COLO668 (cell line): ENCODE results near the gene LAMA2.

Source experiments
- DNase-seq: peaks from one replicate; lab custom pipeline; 2025; ENCODE audit not compliant: unreplicated experiment; lab: John Stamatoyannopoulos, UW

LAMA2 gene

DNA sequence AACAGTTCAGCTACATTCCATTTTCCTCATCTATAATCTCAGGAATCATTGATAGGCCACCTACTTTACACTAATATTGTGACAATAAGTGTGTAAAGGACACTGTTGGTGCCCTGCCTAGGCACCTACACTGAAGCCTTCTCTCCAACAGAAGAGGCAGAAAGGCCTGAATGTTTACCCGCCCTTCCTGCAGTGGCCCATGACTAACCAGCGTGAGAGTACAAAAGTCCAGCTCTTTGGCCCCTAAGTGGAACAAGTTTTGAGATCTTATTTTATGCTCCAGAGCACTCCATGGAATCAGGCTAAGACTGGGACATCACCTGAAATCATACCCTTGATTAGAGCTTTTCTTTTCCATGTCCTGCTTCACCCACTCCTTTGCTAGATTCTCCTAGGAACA lies 467.3 kb downstream of the LAMA2 start:
- no peak for DNase-seq

DNA sequence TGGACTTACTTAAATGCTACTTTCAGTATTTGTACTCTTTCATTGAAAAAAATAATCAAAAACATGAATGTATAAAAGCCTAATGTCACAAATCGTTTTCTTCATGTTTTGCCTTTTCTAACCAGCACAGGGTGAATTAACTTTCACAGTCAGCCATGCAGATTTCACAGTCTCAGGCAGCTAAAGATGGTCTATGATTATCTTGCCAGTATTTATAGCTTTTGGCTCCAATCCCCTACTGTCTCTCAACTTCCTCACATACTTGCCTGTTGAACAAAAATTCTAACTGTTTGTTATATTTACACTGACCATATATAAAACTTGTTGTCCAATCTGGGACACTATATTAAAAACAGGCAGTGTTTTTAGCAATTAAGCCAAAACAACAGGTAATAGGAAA lies 468.9 kb downstream of the LAMA2 start:
- DNase-seq: no peak

DNA sequence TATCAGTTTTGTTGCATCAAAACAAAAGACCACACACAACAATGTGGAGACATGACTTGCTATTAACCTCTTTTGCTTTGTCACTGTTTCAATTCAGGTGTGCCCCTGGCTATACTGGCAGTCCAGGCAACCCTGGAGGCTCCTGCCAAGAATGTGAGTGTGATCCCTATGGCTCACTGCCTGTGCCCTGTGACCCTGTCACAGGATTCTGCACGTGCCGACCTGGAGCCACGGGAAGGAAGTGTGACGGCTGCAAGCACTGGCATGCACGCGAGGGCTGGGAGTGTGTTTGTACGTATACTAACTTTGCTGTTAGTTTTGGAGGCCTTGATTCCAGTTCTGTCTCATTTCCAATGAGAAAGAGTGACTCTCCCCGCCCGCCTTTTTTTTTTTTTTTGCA lies 470.1 kb downstream of the LAMA2 start:
- DNase-seq: no peak

DNA sequence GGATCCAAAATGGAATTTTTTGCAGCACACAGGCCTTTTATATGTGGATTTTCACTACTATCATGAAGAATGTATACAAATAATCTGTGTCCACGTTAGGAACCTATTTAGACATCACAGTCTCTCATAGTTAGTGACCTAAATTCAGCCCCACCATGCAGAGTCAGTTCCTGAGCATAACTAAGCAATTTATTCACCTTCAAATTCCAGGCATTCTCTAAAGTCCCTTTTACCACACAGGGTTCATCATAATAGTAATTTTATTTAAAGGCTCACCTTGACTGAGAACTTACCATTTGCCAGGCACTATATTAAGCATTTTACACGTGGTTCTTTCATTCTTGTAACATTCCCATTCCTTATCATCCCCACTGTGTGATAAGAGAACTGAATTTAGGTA lies 473.2 kb downstream of the LAMA2 start:
- DNase-seq: no peak

DNA sequence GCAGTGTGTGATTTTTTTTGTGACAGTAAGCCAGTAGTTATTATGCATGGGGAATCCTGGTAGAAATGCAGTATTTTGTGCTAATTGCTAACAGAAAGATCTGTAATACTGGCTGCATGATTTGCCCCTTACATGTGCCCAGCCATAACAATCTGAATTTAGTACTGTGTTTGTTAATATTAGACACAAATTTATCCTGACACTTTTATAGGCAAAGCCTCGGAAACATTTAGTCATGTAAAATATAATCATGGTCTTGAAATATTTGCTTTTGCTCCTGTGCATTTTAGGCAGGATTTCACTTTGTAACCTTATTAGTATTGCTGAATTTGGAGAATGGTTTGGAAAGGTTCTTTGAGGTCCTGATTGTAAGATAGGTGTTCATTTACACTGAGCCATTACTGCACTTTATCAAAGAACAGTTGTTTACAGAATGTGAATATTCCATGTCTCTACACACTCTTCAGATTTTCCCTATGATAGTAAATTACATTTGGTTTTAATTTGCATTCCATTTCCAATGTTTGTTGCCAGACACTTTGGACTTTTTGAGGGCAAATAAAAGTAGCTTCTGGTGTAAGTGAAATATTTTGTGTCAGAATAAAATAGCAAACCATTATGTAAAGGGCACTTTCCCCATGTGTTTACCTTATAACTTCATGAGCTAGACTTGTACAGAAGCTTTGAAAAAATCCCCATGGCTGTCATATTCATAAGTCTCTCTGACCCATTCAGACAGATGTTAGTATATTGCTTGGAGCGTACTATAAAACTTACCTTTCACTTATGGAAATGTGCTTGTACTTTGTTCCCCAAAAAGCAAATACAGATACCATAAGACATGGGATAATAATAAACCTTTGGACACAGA lies 477.1 kb downstream of the LAMA2 start:
- no peak for DNase-seq

DNA sequence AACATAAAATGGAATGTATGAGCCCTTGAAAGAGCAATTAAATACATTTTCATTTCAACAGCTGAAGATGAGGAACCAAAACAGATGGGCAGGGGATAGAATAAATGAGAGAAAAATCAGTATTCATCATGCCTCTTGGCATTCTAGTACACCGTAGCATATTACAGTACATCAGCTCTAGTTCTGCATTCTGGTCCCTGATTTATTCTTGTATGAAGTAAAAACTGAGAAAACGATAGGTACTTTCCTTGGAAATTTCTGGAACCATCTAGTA lies 477.7 kb downstream of the LAMA2 start:
- DNase-seq: no peak

DNA sequence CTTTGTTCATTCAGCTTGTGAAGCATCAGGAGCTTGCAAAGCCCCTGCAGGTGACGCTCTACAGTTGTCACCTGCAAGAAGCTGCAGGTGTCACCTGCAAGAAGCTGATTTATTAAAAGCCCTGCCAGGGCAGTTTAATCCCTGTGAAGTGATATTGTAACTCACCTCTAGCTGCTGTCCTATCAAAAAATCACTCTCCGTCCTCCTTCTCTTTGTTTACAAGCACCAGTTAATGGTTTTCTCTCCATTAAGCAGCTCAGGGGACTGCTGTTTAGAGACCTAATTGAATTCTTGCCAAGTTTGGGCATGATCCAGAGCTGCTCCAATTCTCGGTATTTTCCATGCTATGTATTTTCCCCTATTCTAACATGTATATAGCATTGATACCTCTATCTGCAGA lies 481.1 kb downstream of the LAMA2 start:
- no peak for DNase-seq

DNA sequence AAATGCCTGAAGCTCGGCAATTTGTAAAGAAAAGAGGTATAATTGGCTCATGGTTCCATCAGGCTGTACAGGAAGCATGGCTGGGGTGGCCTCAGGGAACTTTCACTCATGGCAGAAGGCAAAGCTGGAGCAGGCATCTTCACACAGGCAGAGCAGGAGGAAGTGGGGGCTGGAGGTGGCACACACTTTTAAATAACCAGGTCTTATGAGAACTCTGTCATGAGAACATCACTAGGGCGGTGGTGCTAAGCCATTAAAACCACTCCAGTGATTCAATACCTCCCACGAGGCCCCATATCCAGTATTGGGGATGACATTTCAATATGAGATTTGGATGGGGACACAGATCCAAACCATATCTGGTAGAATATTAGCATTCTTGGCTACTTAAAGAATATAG lies 481.8 kb downstream of the LAMA2 start:
- DNase-seq: no peak

DNA sequence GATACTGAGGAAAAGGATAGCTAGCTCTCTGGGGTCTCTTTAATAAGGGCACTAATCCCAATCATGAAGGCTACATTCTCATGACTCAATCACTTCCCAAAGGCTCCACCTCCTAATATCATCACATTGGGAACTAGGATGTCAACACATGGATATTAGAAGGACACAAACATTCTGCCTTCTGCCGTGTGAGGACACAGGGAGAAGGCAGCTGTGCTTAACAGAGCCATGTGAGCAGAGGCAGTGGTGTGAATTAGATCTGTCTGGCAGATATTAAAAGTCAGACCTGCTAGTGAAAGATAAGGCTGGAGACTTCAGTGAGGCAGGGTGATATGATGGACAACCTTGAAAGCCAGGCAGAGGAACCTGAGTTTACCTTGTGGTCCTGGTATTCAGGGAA lies 485.1 kb downstream of the LAMA2 start:
- DNase-seq: no peak

DNA sequence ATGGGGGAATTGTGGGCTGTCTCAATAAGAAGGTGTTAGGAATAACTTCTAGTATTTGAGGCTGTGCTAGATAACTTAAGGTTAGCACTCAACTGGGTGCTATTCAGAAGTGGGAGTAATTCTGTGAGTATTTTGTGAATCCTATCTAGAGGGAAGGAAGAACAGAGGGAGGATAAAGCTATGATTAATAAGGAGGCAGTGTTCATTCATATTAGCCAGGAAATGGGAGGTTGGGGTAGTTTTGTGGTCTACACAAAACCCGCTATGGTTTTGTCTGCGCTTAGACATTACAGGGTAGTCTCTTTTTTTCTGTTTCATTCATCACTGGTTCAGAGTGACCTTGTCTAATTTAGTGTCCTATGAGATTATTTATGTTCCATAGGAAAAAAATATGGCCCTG lies 486.0 kb downstream of the LAMA2 start:
- DNase-seq: no peak

DNA sequence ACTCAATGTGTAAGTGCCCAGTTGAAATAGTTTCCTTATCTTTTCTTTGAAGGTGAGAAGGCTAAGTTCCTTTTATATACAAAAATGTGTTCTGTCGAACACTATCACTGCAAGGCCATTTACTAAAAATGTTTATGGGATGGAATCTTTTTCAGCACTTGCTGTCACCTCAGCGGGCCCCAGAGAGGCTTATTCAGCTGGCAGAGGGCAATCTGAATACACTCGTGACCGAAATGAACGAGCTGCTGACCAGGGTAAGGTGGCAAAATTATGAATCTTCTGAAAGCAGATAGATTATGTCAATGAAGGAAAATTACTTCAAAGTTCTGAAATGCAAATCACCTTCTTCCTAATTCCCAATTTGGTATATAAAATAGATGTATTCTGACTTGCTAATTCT lies 486.8 kb downstream of the LAMA2 start:
- no peak for DNase-seq

DNA sequence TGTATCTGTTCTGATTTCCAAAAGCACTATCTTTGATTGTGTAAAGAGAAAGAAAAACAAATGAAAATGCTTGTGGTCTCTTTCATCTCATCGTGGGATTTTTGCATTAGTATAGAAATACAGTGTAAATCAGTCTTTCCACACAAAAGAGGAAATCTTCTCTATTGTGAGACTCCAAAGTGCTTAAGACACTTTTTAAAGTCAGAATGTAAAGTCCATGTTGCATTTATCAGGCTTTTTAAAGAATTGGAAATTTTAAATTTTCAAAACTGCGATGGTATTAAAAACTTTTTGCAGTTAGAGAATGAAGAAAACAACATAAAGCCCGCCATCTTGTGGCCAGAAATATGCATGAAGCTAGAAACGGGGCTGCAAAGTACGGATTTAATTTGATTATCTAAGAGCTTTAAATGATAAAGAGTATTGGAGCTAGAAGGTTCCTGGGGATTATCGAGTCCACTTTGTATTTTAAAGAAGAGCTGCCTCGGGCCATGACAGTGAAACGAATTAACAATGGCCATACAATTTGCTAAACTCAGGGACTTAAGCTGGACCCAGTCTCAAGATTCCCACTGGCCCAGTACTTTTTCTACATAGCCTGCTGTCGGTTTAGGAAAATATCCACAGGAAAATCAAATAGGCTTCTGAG lies 487.5 kb downstream of the LAMA2 start:
- no peak for DNase-seq

DNA sequence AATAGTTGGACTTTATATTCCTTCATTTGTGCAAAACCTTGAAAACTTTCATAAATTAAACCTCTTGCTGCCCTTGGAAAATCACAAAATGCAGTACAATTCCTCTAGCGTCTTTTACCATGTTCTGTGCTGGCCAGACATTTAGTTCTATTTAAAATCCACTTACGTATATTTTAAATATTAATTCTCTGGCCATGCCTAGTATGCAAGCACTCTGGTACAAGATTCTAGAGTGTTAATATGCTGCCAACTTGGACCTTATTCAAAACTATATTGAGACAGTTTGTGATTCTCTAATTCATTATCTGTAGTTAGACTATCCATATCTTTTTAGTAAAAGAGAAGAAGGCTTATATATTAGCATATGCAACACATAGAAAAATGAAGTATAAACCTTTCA lies 498.9 kb downstream of the LAMA2 start:
- no peak for DNase-seq

DNA sequence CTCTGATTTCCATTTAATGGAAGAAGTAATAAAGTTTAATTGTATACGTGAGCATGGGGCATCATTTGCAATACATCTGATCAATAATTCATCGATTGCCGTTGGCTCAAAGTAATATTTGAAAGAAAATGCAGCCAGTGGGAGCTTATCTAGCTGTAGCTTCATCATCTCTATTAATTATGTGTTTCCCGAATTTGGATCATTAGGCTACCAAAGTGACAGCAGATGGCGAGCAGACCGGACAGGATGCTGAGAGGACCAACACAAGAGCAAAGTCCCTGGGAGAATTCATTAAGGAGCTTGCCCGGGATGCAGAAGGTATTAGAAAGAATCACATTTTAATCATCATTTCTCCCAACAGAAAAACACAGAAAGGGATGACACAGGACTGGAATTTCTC lies 500.0 kb downstream of the LAMA2 start:
- DNase-seq: no peak

DNA sequence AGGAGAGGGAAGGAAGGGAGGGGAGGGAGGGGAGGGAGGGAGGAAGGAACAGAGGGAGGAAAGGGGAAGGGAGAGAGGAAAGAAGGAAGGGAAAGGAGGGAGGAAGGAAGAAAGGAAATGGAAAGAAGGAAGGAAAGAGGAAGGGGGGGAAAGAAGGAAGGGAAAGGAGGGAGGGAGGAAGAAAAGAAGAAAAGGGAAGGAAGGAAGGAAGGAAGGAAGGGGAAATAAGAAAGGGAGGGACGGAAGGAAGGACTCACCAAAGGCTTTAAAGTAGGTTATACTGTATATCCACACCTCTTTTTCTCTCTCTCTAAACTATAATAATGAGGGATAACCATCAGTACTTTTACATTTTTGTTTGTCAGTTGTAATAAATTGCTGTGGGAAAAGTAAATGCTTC lies 502.2 kb downstream of the LAMA2 start:
- no peak for DNase-seq

DNA sequence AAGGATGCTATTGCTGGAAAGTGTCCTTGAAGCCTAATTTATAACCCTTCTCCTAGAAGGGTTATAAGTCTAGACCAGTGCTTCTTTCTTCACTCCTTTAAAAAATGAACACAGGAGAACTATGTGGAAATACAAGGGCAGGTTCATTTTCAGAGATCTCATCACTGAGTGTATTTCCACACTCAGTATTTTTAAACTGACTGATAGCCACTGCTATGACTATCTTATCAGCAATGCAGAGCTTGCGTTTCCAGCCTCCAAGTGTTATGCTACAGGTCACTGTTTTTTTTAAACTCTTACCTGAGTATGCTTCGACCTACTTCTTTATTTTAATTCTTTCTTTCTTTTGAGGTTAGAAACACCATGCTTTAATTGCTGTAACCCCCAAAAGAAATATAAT lies 508.0 kb downstream of the LAMA2 start:
- no peak for DNase-seq

DNA sequence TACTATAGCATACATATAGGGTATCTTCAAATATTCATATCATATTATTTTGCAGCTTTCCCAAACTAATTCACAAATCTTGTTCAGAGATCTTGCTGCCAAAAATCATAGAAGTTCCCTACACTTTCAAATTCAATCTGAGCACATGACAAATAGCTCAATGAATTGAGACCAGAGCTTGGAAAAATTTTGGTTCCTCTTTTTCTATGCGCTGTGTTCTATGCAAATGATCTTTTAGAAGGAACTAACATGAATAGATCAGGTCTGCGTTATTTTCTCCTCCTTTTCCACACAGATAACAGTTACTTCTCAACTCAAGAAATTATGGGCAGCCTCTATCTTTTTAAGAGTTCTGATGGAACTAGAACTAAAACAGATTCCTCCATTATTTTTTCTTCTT lies 510.7 kb downstream of the LAMA2 start:
- no peak for DNase-seq

DNA sequence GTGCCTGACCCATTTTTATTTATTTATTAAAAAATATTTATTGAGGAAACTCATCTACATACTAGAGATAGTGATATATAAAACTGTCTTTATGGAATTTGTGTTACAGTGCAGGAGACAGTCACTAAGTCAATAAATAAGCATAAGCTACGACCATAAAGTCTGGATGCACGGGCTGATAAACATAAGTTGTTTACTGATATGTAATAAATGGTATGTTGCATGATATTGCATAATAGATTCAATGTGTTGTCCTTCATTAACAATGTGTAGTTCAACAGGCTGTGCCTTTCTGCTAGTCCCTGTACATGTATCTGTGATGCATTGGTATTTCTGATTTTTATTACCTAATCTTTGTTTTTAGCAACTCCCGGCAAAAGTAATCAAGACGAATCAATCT lies 515.8 kb downstream of the LAMA2 start:
- no peak for DNase-seq

DNA sequence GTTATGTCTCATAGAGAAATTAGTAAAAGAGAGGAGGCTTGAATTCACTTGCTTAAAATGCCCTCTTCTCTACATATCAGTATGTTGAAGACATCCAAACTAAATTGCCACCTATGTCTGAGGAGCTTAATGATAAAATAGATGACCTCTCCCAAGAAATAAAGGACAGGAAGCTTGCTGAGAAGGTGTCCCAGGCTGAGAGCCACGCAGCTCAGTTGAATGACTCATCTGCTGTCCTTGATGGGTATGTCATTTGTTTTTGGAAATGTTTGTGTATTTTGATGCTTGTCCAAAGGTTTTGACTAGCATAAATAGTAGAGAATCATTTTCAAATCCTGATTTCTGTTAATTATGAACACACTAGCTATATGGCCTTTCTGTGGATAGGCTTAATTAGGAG lies 519.3 kb downstream of the LAMA2 start:
- DNase-seq: no peak

DNA sequence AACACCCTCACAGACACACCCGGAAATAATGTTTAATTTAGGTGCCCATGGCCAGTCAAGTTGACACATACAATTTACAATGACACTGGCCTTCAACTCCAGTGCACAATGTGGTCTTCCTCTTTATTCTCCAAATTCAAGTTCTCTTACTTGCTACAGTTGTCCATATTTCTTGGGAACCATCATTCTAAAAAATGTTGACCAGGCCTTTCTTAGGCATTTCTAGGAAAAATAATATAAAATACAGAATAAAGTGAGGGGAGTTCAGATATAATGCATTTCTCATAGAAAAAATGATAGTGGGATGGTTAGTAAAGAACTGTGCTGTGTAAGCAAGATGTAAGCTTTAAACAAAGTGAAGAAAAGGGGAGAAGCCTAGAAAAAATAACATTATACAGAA lies 528.2 kb downstream of the LAMA2 start:
- no peak for DNase-seq

DNA sequence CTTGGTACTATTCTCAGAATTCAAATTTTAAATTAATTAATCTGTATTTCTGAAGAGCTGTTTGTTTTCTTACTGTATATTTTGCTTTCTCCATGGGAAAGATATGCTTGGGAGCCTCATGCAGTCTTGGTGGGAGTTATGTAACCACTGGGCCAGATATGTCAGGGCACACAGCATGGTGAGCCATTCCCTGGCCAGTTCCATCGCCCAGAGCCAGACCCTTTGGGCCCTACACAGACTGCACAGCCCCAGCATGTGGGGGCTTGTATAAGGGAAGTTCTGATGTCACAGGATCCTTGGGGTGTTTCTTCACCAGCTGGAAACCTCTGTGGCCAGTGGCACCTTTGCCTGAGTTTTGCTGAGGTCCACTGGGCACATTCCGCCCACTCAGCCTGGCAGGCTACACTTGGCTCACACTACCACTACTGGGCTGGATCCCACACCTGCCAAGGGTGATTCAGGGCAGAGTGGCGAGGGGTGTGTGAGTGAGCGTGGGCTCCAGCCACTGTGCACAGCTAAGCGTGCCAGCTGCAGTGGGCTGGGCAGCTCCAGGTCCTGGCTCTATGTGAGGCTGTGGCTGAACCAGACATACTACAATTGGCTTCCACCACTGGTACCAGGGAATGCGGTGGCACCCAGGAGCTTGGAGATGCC lies 533.5 kb downstream of the LAMA2 start:
- DNase-seq: no peak

DNA sequence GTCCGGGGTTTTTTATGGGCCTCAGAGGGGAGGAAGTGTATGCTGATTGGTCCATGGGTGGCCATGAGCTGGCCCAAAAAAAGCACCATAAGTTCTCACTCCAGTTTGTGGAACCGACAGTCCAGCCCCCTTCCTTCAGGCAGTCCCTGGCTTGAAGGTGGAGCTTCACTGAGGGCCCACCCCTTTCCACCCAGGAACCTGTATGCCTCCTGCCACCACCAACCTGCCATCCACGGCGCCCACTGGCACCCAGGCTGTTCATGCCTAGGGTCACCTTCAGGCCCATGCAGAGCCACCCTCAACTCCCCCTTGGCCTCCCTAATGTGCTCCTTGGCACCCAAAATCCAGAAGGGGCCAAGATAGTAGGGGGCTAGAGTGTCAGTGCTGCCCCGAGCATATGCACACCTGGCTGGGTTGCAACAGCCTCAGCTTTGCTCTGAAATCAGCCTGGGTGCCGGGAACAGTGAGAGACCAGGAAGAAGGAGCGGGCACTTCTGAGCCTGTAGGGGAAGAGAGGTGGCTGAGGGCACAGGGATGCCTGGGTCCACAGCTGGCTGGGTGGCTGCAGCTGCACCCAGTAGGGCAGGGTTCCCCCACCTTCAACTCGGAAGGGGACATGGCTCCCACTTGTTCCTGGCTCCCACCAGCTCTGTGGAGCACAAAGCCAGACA lies 534.6 kb downstream of the LAMA2 start:
- no peak for DNase-seq
